ENCODE data around the gene EZR.

DNA sequence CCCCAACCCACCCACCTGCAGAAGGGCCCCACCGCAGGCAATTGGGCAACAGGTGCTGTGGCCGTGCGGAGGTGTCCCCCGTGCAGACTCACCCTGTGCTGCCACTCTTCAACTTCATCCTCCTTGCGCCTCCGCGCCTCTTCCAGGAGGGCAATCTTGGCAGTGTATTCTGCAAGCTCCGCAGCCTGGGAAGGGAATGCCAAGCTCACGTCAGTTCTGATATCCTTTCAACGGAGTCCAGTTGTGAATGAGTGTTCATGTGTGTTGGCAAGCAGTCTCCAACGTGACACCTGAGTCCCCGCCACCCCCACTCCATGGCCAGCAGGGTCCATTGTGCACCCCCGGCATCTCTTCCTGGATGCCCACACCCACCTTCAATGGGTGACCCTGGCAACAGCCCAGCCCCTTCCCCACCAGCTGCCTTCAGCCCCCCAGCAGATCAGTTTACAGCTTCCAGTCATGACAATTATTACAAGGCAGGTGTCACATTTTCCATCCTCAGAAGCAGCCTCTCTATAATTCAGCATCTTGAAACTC, 49.9 kb downstream of the EZR start:
- no peak for TF ChIP-seq POLR2AphosphoS5 (IDR thresholded peaks at IDR 0.05; ENCODE audit: borderline replicate concordance, low read depth, low read length)
- TF ChIP-seq EZH2 (IDR thresholded peaks at IDR 0.05): no peak

Data from SK-N-MC (cell line).